GM19035 (cell line): Measurements from ENCODE around the gene LCOR.
"Not testable (repeated sequence)": the region's sequence is repeated elsewhere in the genome, so short reads cannot be mapped to it uniquely, and the experiment has no call there.

Source experiments
- ATAC-seq: cut with Tn5 transposase; IDR thresholded peaks from one replicate; pipeline ENCODE4 v1.9.1; 2021; ENCODE audit not compliant: unreplicated experiment

Gene LCOR

DNA sequence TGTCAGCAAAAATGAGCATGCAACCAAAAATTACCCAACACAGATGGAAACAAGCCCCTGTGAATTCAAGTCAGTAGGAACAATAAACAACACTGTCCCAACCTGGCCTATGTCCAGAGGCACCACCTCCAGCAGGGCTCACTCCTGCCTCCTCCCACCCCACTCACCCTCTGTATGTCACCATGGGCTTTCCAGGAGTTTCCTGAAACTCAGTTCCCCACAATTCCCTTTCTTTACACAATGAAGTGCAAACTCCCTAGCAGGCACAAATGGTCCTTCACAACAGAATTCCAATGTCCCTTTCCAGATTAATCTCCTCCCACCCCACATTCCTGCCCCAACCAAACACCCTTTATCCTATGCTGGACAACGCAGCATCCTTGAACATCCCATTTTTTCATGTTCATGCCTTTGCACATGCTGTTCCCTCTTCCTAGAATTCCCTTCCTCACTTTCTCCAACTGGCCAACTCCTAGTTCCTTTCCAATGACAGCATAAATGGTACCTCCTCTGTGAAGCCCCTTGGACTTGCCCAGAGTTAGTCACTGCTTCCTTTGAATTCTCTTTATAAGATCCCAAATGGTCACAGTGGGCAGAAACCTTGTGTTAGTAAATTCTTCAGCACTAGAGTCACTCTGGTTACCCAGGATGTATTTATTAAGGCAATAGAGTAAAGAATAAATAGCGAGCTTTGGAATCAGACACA, 196.2 kb downstream of the LCOR start:
- no peak for ATAC-seq

DNA sequence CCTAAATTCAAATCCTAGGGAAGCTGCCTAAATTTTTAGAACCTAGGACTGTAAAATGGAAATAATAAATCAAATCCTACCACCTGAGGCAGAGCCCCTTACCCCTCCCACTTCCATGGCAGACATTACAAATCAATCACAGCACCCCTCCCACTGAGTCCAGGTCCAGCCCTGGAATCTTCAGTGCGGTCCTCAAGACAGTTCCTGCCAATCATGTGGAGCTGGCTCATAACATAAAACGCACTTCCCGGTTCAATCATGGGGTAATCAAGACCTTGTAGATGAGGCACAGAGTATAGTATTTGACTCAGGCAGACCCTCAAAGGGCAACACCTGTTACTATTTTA, 196.7 kb downstream of the LCOR start:
- ATAC-seq, result no peak

DNA sequence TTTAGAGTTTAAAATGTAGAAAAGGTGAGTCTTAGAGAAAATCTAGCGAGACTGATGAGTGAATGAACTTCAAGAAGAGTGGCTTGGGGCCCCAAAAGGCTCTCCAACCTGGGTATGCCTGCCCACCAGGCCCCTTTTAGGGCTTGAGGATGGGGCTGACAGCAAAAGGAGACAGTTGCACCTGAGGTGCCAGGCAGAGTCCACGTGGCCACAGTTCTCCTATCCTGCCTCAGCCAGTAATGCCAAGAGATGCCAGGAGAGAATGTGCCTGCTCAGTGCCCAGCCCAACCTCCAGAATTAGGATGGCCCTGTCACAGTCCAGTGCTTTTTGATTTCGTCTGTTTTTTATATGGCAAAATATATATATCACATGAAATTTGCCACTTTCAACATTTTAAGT, 197.2 kb downstream of the LCOR start:
- no peak for ATAC-seq

GRCh38 chr10:97030894-97031293, 198.8 kb downstream of the LCOR start:
- ATAC-seq, result no peak

GRCh38 chr10:97031459-97031858, 199.4 kb downstream of the LCOR start:
- ATAC-seq, result no peak

- no peak for ATAC-seq
Observed at GRCh38 chr10:97032624-97033023, 200.5 kb downstream of the LCOR start.

GRCh38 chr10:97033841-97034240, 201.7 kb downstream of the LCOR start:
- not testable (repeated sequence) for ATAC-seq

DNA sequence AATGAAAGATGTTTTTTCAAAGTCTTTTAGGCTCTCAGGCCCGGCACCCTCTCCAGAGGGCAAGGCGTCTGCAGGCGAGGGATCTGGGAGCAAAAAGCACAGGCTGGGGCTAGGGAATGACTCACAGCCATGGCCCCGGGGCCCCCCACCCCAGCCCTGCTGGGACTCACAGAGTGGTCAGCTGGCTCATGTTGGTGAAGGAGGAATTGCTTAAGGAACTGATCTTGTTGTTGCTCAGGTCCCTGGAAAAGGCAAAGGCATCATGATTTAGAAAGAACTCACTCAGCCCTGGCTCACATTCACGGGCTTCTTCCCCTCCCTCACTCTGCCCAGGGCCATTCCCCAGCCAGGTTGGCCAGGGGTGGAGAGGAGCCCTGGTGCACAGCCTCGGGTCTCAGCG, 202.2 kb downstream of the LCOR start:
- no peak for ATAC-seq

DNA sequence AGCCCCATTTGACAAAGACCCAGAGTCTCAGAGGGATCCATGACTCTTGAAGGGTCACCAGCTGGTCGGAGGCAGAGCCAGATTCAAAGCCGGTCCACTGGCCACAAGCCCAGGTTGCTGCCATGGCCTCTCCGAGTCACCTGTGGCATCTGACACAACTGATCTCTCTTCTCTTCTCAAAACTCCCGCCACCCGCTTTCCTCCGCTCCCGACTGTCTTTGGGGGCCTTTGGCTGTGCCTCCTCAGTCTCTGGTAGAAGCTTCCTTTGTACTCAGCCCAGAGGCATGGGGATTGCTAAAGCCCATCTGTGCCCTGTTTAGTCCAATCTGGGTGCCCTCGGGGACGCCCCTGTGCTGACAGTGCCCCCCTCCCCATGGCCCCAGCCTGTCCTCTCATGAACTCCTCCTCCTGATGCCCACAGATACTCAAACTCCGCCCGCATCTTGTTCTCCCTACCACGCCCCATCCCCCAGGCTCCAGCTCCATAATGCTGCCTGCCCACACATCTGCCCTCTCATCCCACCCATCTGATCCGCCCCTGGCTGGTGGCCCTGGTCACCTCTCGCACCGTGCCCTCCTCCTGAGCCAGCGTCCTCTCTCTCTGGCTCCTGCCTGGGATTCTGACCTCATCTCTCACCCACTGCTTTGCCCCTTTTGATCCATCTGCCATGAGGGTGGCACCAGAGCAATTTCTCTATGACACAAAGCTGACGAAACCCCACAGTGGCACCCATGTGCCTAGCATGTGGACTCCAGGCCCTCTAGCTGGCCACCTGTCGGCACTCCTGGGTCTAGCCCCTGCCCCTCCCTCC, 203.1 kb downstream of the LCOR start:
- ATAC-seq, result no peak

DNA sequence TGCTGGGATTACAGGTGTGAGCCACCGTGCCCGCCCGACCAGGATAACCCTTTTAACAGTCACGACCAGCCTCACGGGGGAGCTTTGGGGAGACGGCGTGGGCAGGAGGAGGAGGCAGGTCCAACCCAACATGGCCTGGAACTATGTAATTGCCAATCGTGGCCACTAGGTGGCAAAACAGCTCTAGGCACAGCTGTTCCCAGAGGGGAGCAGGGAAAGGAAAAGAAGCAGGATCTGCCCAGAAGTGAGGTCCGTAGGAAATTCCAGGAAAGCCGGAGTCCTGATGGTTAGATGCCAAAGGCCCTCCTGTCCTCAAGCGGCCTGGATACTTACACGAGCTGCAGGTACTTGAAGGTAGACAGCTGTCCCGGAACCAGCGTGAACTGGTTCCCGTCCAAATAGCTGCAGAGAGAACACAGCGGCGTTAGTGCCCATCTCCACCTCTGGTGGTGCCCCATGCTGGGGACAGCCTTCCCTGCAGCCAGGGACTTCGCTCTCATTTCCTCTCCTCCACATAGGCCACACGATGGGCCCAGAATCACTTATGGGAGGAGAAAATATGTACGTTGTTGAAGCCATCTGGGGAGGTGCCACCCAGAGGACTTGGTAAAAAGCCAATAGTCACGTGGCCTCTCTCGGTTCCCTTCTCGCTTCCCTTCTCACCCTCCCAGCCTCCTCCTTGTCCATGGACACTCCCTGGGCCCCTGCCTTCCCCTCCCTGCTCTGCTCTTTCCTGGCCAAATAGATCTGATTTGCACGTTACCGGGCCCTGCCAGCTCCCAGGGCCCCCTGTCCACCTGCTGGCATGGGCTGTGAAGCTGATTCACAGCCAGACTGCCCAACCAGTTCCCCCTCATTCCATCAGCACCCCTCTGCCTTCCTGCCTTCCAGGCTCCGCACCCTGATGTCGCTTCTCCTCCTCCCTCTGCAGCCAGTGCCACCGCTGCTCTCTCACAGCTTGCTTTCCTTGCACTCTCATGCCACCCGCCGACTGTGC, 205.6 kb downstream of the LCOR start:
- ATAC-seq, result peak; percentile 75

- no peak for ATAC-seq
Observed at GRCh38 chr10:97038688-97039087, 206.6 kb downstream of the LCOR start.

- ATAC-seq, result no peak
Observed at GRCh38 chr10:97039538-97040247, 207.6 kb downstream of the LCOR start.

DNA sequence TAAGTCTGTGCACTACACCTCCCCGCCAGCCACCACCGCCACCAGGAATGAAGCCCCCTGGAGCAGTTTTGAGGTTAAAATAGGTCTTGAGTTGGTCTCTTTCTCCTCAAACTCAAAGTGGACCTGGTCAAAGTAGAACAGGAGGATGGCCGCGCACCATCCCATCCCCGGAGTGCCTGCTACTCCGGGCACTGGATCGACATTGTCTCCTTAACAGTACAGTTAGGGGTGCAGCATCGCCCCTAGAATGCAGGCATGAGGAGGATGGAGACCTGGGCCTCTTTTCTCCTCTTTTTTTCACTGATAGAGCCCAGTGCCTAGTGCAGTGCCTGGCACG, 208.1 kb downstream of the LCOR start:
- no peak for ATAC-seq

DNA sequence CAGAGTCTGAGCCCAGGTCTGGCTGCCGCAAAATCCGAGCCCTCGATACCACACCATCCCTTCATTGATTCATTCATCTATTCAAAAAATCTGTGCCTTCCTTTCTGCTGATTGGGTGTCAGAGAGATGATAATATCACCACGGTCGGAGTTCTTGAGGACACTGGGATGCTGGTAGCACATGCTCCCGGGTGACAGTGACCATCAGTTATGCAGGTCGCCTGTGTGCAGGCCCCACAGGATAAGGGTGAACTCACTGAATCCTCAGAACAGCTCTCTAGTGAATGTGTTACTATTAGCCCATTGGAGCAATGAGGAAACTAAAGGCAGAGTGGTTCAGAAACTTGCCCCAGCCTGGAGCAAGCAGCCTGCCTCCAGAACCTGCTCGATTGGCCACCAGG, 208.6 kb downstream of the LCOR start:
- no peak for ATAC-seq

DNA sequence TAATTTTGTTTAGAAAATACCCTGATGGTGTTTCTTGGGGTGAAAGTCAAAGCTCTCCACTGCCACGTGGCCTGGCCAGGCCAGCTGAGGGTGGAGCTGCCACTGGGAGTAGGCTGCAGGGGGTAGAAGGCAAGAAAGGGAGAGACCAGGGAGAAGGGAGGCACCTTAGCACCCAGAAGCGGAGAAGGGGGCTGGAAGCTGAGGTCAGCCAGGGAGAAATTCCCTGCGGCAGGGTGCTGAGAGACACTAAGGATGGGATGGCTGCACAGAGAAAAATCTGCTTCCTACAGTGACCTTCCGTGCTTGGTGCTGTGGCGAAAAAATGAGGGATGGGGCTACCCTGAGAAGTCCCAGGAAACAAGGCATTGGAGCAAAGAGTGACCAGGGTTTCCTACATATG, 210.0 kb downstream of the LCOR start:
- ATAC-seq, result no peak

DNA sequence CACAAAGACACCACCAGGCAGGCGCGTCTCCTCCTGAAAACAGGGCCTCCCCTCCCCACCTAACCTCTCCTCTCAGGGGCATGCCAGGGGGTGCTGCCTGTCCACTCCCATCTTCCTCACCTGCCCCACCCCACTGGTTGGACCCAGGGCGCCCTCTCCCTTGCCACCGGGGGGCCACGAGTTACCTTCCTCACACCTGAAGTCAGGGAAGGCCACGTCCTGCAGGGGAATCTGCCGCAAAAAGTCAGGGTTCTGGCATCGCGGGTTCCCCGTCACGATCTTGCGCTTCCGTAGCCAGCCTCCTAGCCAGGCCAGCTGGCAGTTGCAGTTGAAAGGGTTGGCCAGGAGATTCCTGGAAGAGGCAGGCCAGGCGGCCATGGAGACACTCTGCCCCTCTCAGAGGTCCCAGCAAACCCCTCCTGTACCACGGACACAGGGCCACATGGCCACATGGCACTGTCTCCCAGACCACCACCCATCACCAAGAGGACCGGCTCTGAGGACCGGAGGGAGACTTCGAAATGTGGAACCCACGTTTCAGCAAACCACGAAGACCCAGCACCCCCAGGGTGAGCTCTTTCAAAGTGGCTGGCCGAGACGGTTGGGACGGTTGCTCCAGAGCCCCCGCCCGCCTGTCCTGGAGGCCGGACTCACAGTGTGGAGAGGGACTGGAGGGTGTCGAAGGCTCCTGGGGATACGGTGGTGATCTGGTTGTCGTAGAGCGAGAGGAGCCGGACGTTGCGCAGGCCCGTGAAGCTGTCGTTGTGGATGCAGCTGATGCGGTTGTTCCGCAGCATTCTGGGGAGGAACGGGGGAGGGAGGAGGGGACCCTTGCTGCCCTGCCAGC, 210.8 kb downstream of the LCOR start:
- no peak for ATAC-seq

DNA sequence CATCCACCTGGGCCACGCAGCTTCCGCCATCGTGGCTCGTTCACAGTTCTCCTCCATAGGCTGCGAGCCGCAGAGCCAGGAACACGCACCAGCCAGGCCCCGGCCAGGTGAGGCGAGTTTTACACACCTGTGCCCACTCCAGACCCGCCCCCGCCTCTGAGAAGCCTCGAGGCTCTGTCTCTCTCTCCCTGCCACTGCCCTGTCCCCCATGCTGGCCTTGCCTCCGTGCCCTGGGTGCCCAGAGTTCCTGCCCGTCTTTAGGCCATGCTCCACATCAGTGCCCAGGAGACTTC, 211.4 kb downstream of the LCOR start:
- ATAC-seq, result no peak
